ENCODE measurements around the gene IGDCC3.

IGDCC3 gene

GRCh38 chr15:65285291-65286068, 92.3 kb downstream of the IGDCC3 start:
- DNase-seq: no peak

DNA sequence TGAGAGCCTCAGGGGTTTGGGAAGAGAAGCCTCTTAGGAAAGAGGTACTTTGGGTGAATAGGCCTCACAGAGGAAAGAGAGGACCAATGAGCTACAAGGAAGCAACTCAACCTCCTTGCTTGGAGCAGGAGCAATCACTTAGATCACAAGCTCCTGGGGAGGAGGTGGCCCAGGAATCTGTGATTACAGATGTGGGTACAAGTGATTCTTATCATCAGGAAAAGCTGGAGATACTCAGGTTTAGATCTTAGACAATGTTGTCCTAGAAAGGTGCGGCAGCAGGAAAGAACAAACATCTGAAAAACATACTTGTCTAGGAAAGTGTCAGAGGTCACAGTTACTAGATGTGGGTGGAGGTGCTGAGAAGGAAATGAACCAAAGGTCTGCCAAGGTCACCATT, 99.3 kb downstream of the IGDCC3 start:
- no peak for DNase-seq

Measured in stimulated activated CD4-positive, alpha-beta T cell treated with anti-CD3 and anti-CD28 coated beads, Interleukin-12 subunit alpha, Interleukin-12 subunit beta, amount 100 ng/mL, for 4 hours (primary cell).